IPS DF 19.7 (cell line): ENCODE results near the gene TGM5.
"Not testable (repeated sequence)": the region's sequence is repeated elsewhere in the genome, so short reads cannot be mapped to it uniquely, and the experiment has no call there.

Experiments used
- DNase-seq: peaks from one replicate; pipeline ENCODE4 v3.0.0-alpha.2; 2013; ENCODE audit warnings: low read depth, low spot score

Gene TGM5, protein sequence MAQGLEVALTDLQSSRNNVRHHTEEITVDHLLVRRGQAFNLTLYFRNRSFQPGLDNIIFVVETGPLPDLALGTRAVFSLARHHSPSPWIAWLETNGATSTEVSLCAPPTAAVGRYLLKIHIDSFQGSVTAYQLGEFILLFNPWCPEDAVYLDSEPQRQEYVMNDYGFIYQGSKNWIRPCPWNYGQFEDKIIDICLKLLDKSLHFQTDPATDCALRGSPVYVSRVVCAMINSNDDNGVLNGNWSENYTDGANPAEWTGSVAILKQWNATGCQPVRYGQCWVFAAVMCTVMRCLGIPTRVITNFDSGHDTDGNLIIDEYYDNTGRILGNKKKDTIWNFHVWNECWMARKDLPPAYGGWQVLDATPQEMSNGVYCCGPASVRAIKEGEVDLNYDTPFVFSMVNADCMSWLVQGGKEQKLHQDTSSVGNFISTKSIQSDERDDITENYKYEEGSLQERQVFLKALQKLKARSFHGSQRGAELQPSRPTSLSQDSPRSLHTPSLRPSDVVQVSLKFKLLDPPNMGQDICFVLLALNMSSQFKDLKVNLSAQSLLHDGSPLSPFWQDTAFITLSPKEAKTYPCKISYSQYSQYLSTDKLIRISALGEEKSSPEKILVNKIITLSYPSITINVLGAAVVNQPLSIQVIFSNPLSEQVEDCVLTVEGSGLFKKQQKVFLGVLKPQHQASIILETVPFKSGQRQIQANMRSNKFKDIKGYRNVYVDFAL

DNA sequence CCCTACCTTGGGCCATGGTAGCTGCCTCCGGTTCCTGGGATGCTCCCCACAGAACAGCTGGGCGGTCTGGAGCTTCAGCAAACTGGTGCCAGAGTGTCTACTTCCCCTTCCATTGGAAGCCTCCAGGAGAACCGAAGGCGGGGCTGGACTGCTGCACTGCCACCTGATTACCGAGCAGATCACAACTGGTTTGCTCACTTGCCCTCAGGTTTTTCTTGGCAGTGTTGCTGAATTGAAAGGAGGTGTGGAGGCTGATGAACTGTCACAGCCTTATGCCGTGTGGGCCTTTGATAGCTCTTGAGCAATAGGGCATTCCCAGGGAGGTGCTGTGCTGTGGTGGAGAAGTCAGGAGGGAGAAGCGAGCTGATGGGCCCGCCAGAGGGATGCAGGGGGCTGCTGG, at the start of gene TGM5:
TGM5 (minus strand) TSS at position 95 of the 400 bp plus-strand sequence; CDS start at position 16, 79 bp downstream.
- DNase-seq: no peak

DNA sequence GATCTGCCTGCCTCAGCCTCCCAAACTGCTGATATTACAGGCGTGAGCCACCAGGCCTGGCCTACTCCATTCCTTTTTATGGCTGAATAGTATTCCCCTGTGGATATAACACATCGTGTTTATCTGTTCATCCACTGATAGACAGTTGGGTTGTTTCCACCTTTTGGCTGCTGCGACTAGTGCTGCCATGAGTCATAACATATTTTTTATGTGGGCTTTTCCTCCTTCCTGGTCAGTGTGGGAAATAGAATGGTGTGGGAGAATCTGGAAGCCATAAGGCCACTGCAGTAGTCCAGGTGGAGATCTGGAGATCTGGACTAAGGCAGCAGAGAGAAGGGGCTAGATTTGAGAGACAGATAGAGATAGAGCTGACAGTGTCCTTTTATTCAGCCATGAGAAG, 47.4 kb upstream of the TGM5 start:
- no peak for DNase-seq

- no peak for DNase-seq
Measured at GRCh38 chr15:43312378-43312777, 45.6 kb upstream of the TGM5 start.

GRCh38 chr15:43302205-43302817, 35.6 kb upstream of the TGM5 start, which contains the start of gene TGM7:
Gene TGM7 (minus strand): TSS chr15:43302255.
- no peak for DNase-seq

DNA sequence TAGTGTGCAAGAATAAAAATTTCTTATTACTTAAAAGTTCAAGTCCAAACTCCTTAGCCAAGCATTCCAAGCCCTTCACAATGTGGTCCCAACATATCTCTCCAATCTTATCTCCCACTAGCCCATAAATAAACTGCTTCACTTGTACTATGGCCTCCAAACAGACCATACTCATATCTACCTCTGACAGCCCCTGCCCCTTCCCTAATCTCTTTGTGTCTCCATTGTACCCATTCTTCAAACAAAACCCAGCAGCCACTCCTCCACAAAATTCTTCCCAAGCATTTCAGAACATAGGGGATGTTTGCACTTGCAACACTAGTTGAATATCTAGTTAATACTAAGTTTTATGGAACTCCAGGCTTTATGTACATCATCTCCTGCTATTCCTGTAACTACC, 33.2 kb upstream of the TGM5 start:
- DNase-seq: no peak

GRCh38 chr15:43299411-43299810, 32.7 kb upstream of the TGM5 start:
- no peak for DNase-seq

DNA sequence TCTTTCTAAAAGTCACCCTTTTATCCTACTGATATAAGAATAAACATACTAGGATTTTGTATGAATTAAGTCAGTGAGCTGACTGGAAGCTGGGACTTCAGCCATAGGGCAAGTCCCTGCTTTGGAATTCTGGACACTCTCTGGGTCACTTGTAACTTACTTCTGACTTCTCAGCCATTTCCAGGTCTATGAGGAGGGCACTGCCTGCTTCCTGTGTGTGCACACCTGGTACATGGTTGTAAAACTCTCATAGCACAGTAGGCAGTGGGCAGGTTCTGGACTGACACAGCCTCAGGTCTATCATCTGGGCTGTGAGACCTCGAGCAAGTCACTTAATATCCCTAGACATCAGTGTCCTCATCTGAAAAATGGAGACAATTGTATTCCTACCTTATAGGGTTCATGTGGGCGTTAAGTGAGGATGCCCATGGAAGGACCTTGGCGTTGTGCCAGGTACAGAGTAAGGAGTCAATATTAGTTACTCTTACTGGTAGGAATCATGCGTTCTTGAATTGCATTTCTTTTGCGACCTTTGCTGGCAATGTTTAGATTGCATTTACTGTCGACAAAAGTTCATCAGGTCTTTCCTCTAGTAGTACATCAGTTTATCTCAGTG, 27.5 kb upstream of the TGM5 start:
- DNase-seq: no peak

GRCh38 chr15:43293432-43293831, 26.7 kb upstream of the TGM5 start:
- peak; percentile 60 for DNase-seq

GRCh38 chr15:43292375-43293078, 25.8 kb upstream of the TGM5 start:
- DNase-seq: no peak

- not testable (repeated sequence) for DNase-seq
Measured at GRCh38 chr15:43289656-43290055, 22.9 kb upstream of the TGM5 start.

DNA sequence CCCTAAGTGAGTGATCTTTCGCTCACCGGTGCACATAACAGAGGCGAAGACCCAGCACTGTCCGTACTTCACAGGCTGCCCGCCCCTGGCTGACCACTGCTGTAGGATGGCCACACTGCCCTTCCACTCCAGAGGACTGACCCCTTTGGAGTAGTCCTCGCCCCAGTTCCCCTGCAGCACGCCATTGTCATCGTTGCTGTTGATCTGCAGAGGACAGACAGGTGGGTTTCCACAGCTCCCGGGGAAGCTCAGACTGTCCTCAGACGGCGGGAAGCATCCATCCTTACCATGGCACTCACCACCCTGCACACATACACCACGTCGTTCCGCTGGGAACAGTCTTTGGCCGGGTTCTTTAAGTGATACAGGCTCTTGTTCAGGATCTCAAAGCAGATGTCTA, 20.5 kb upstream of the TGM5 start:
- DNase-seq: no peak

GRCh38 chr15:43286074-43286473, 19.3 kb upstream of the TGM5 start:
- DNase-seq: no peak

DNA sequence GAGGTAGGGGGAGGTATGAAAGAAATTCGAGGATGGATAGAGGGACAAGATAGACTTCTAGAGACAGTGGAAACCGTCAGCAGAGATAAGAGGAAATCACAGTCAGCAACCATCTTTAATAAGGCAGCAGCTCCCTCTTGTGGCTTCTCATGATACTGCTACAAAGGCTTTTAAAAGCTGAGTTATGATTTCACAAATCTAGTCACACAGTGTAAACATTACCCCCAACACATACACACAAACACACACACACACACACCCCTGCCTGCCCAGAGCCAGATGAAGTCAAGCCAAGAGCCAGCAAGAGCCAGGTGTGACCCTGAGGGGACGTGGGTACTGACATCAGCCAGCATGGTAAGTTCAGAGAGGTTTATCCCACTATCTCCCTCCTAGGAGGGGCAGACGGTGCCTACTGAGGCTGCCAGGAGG, 18.9 kb upstream of the TGM5 start:
- no peak for DNase-seq

DNA sequence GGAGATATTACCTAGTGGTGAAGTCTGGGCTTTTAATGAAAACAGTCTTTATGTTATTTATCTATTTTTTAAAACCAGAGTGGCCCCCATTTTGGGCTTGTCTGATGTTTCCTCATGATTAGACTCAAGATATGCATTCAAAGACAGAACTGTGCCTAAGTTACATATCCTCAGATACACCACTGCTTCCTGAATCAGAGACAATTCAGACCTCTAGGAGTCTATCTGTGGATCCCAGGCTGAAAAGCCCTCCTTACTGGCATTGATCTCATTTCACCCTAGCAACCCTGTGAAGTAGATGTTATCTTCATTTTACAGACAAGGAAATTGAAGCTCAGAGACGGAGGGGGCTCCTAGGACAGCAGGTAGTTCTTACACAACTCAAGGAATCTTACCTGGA, 16.8 kb upstream of the TGM5 start:
- no peak for DNase-seq

DNA sequence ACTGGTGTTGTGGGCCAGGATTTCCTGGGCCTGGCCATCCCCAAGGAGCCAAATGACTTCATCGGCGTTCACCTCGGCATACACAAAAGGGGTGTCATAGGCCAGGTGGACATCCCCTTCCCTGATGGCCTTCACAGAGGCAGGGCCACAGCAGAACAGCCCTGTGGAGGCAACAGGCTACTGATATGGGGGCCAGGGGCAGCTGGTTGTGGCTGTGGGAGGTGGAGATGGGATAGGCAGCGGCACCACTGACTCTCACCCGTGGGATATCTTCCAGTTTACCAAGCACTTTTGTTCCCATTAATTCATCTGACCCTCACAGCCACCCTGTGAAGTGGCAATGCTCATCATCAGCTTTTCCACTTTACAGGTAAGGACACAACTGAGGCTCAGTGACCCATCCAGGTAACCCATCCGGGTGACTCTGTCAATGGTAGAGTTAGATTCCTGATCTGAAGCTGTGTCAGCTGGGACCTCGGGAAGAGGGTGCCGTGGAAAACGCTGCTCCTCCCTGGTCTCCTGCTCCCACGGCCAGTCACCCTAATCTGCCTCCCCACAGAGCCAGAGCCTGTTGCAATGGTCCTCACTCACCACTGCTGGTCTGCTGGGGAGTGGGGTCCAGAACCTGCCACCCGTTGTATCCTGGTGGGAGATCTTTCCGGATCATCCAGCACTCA, 15.3 kb upstream of the TGM5 start:
- DNase-seq: no peak

GRCh38 chr15:43280996-43281395, 14.3 kb upstream of the TGM5 start:
- DNase-seq: no peak

- DNase-seq: no peak
Measured at GRCh38 chr15:43279496-43279895, 12.8 kb upstream of the TGM5 start.

DNA sequence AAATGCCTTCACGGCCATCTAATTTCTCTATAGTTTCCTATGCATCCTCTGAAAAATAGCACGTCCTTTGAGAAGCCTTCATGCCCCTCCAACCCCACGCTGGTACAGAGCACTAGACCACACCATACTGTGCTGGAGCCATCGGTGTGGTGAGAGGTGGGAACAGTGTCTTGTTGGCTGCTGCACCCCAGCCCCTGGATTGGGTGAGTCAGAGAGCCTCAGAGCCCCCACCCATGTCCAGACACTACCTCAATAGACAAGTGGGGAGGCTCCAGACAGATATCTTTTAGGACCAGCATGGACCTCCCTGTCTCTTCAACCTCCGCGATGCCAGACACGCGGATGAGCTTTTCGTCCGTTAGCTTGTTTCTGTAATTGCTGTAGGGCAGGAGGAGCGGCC, 12.1 kb upstream of the TGM5 start:
- no peak for DNase-seq

- DNase-seq: no peak
Measured at GRCh38 chr15:43277901-43278300, 11.2 kb upstream of the TGM5 start.

DNA sequence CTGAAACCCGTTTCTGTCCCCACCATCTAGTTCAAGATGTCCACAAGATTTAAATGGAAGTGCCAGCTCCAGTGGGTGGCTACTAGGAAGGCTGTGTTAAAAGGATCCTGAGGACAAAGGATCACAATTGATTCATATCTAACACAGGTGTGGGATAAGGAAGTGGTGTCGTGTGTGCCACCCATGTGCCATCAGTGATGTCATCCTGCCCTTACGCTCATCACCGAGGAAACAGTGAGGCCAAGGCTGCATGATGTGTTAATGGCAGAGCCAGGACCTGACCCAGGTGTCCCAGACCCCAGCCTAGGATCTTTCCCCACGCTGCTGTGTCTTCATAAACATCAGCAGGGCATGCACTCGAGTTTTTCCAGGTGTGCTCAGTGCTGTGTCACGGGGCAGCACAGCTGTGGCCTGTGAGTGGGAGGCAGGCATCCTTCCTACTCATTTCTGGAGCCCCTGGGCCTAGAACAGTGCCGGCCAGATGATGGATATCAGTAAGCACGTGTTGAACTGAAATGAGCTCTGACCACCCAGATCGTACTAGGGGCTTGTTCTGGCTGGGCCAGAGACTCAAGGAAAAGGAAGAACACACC, 10.6 kb upstream of the TGM5 start:
- no peak for DNase-seq
